Mesenchymal stem cell (in vitro differentiated cells and primary cell): ENCODE measurements around the gene CD28.

Experiments used
- DNase-seq: peaks from one replicate; pipeline ENCODE4 v3.0.0-alpha.2; 2013
- H2AFZ ChIP-seq: one replicate; pipeline ENCODE4 v1.6.1; 2013; ENCODE audit warnings: low read depth, mild to moderate bottlenecking, control low read depth, inconsistent platforms, low read length, moderate library complexity
- H2AK5ac ChIP-seq: 2 replicates; pipeline ENCODE4 v1.6.1; 2013; ENCODE audit warnings: low read length, moderate library complexity, mild to moderate bottlenecking, inconsistent platforms; ENCODE audit not compliant: severe bottlenecking
- H2BK120ac ChIP-seq: one replicate; pipeline ENCODE4 v1.6.1; 2013; ENCODE audit warnings: low read depth, mild to moderate bottlenecking, inconsistent platforms, low read length, moderate library complexity
- H2BK12ac ChIP-seq, 2 experiments: one replicate each; pipeline ENCODE4 v1.6.1; 2013; ENCODE audit warnings: inconsistent platforms in 2 of 2, low read length in 2 of 2, mild to moderate bottlenecking in 2 of 2, moderate library complexity in 2 of 2, control low read depth in 1 of 2
- H2BK15ac ChIP-seq: one replicate; pipeline ENCODE4 v1.6.1; 2013; ENCODE audit warnings: mild to moderate bottlenecking, low read depth, inconsistent platforms; ENCODE audit not compliant: poor library complexity, severe bottlenecking
- H2BK5ac ChIP-seq: 2 replicates; pipeline ENCODE4 v1.6.1; 2013; ENCODE audit warnings: low read depth, mild to moderate bottlenecking, low read length, control low read depth, inconsistent platforms; ENCODE audit not compliant: poor library complexity, severe bottlenecking
- H3K14ac ChIP-seq, 2 experiments: one replicate each; pipeline ENCODE4 v1.6.1; 2013; ENCODE audit warnings: inconsistent platforms in 2 of 2, low read length in 2 of 2, control low read depth in 1 of 2, mild to moderate bottlenecking in 1 of 2, moderate library complexity in 1 of 2
- H3K18ac ChIP-seq, 2 experiments: one replicate each; pipeline ENCODE4 v1.6.1; 2013; ENCODE audit warnings: inconsistent platforms in 2 of 2, low read length in 2 of 2, control low read depth in 1 of 2, low read depth in 1 of 2, mild to moderate bottlenecking in 1 of 2
- H3K23ac ChIP-seq, 2 experiments: one replicate each; pipeline ENCODE4 v1.6.1; 2013; ENCODE audit warnings: inconsistent platforms in 2 of 2, low read length in 2 of 2, mild to moderate bottlenecking in 2 of 2, moderate library complexity in 2 of 2, control low read depth in 1 of 2
- H3K27ac ChIP-seq: 2 replicates; pipeline ENCODE4 v1.5.1; 2013; ENCODE audit warnings: mild to moderate bottlenecking, moderate library complexity, low read length, control low read depth, inconsistent platforms; ENCODE audit not compliant: poor library complexity, severe bottlenecking
- H3K27me3 ChIP-seq, 2 experiments: 2 replicates each; pipeline versions ENCODE4 v1.6.1 to v1.7.0; 2013; ENCODE audit warnings: low read length in 2 of 2, mild to moderate bottlenecking in 2 of 2, moderate library complexity in 2 of 2, control low read depth in 1 of 2, inconsistent platforms in 1 of 2; ENCODE audit not compliant: control insufficient read depth in 1 of 2, insufficient read depth in 1 of 2
- H3K36me3 ChIP-seq, 2 experiments: 2 replicates each; pipeline versions ENCODE4 v1.6.1 to v1.7.0; 2013; ENCODE audit warnings: low read length in 2 of 2, control low read depth in 1 of 2, inconsistent platforms in 1 of 2, low read depth in 1 of 2, mild to moderate bottlenecking in 1 of 2; ENCODE audit not compliant: insufficient read depth in 2 of 2, control insufficient read depth in 1 of 2
- H3K4ac ChIP-seq, 2 experiments: one replicate each; pipeline ENCODE4 v1.6.1; 2013; ENCODE audit warnings: inconsistent platforms in 2 of 2, low read length in 2 of 2, mild to moderate bottlenecking in 2 of 2, moderate library complexity in 2 of 2, control low read depth in 1 of 2, low read depth in 1 of 2
- H3K4me1 ChIP-seq: 2 replicates; pipeline ENCODE4 v1.6.1; 2013; ENCODE audit warnings: low read depth, low read length, control low read depth; ENCODE audit not compliant: control insufficient read depth, insufficient read depth
- H3K4me2 ChIP-seq: 2 replicates; pipeline ENCODE4 v1.6.1; 2013; ENCODE audit warnings: low read length, mild to moderate bottlenecking, inconsistent platforms; ENCODE audit not compliant: poor library complexity, severe bottlenecking
- H3K4me3 ChIP-seq, 2 experiments: 2 replicates each; pipeline versions ENCODE4 v1.5.1 to v1.7.0; 2013; ENCODE audit warnings: low read length in 2 of 2, mild to moderate bottlenecking in 2 of 2, control low read depth in 1 of 2, low read depth in 1 of 2; ENCODE audit not compliant: insufficient read depth in 1 of 2
- H3K79me1 ChIP-seq: replicated peaks from 2 replicates; pipeline ENCODE4 v1.6.1; 2013; ENCODE audit warnings: mild to moderate bottlenecking, control low read depth, low read length, inconsistent platforms; ENCODE audit not compliant: poor library complexity, severe bottlenecking
- H3K9ac ChIP-seq: 2 replicates; pipeline ENCODE4 v1.7.0; 2013; ENCODE audit warnings: mild to moderate bottlenecking, low read length, moderate library complexity
- H3K9me3 ChIP-seq: 2 replicates; pipeline ENCODE4 v1.7.0; 2013; ENCODE audit warnings: mild to moderate bottlenecking, low read length; ENCODE audit not compliant: control insufficient read depth
- H4K8ac ChIP-seq: one replicate; pipeline ENCODE4 v1.6.1; 2013; ENCODE audit warnings: inconsistent platforms, mild to moderate bottlenecking, low read length, moderate library complexity
- H4K91ac ChIP-seq: one replicate; pipeline ENCODE4 v1.6.1; 2013; ENCODE audit warnings: mild to moderate bottlenecking, low read length, inconsistent platforms
- WGBS: methylation state at CpG from one replicate; pipeline ENCODE4 v1.1.7; 2013; ENCODE audit warnings: mixed read lengths; 5-methylcytosine and 5-hydroxymethylcytosine counted together

CD28 gene

DNA sequence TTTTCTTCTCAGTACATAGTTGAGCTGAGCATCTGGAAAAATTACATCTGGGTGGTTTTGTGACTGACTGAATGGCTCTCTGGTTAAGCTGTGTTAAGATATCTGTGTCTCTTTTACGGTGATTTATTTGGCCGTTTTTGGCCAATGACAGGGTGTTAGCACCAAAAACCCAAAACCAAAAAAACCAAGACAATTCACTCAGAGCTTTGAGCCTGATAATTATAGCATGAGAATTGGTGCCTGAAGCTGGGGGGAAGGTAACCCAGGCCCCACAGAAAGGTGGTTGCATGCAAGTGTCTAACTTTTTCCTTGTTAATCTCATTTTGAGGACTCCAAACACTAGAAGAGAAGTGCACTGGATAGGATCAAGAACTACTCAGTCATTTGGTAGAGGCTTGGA, 4.5 kb downstream of the CD28 start:
- no peak overlapping the region for H3K4me2 ChIP-seq
- no peaks in the 10 kb centered on the region for H3K36me3 ChIP-seq
- no peak overlapping the region for H2BK120ac ChIP-seq
- H2BK5ac ChIP-seq: no peak overlapping the region
- H4K91ac ChIP-seq: no peak overlapping the region
- no peaks in the 10 kb centered on the region for H3K9me3 ChIP-seq
- H3K4me1 ChIP-seq: no peaks in the 10 kb centered on the region
- H3K79me1 ChIP-seq: no peaks in the 10 kb centered on the region
- H2AFZ ChIP-seq: no peak overlapping the region
- H3K23ac ChIP-seq: no peak overlapping the region
- no peaks in the 10 kb centered on the region for H3K27me3 ChIP-seq
- H3K14ac ChIP-seq: no peak overlapping the region
- H3K18ac ChIP-seq: no peak overlapping the region
- no peak for DNase-seq
- no peak overlapping the region for H3K9ac ChIP-seq
- H3K4ac ChIP-seq: no peak overlapping the region
- H3K27ac ChIP-seq: no peak overlapping the region
- H2BK15ac ChIP-seq: no peak overlapping the region
- H3K4me3 ChIP-seq: no peak overlapping the region
- H2BK12ac ChIP-seq: no peak overlapping the region
- WGBS: no CpG with 5 or more reads among the region's 2 CpGs
- no peak overlapping the region for H2AK5ac ChIP-seq
- no peak overlapping the region for H4K8ac ChIP-seq

DNA sequence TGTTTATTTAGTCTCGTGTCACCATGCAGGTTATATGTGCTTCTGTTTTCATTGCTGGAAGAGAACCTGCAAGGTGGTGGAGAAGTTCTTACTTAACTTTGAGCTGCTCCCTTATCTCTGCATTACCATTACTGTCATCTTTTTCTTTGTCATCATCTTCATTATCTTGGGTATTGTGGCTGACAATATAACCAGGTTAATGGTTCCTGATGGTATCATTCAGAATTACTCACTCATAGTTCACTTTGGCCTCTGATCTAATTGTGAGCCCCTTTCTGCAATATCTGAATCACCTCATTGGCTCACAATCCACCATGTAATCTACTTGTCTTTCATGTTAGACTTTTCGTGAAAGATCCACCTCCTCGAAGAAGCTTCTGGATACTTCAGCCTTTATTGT, 5.0 kb downstream of the CD28 start:
- no peaks in the 10 kb centered on the region for H3K9me3 ChIP-seq
- no peak overlapping the region for H2BK15ac ChIP-seq
- no peak overlapping the region for H2BK12ac ChIP-seq
- no peak overlapping the region for H3K4me2 ChIP-seq
- no peak overlapping the region for H3K27ac ChIP-seq
- H3K4me1 ChIP-seq: no peaks in the 10 kb centered on the region
- H3K27me3 ChIP-seq: no peaks in the 10 kb centered on the region
- no peak for DNase-seq
- no peak overlapping the region for H2AFZ ChIP-seq
- H2BK120ac ChIP-seq: no peak overlapping the region
- no peak overlapping the region for H3K4ac ChIP-seq
- H3K9ac ChIP-seq: no peak overlapping the region
- no peak overlapping the region for H3K23ac ChIP-seq
- no peak overlapping the region for H2BK5ac ChIP-seq
- no peaks in the 10 kb centered on the region for H3K36me3 ChIP-seq
- H3K18ac ChIP-seq: no peak overlapping the region
- no peak overlapping the region for H3K4me3 ChIP-seq
- no peak overlapping the region for H3K14ac ChIP-seq
- H3K79me1 ChIP-seq: no peaks in the 10 kb centered on the region
- H4K91ac ChIP-seq: no peak overlapping the region
- no CpG with 5 or more reads among the region's 3 CpGs for whole genome bisulfite sequencing
- no peak overlapping the region for H2AK5ac ChIP-seq
- H4K8ac ChIP-seq: no peak overlapping the region

DNA sequence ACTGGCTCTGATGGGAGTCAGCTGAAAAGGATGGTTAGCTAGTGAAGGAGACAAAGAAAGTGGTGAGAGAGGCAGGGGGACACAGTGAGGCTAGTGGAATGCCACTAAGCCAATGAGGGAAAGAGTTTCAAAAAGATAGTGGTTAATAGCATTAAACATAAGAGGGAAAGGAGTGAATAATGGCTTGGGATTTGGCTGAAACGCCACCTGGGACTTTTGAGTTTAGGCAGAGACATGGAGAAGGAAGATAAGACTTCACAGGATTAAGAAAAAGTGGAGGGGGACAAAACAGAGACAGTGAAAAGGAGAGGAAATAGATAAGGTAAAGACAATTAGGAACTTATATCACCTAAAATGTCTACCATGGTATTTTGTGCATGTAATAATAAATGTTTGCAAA, 6.9 kb downstream of the CD28 start:
- Histone ChIP-seq H2BK15ac (no peak overlapping the region), H3K23ac (no peak overlapping the region), H3K4ac (no peak overlapping the region), H4K8ac (no peak overlapping the region), H2AFZ (no peak overlapping the region), H3K4me2 (no peak overlapping the region), H3K36me3 (no peaks in the 10 kb centered on the region), H3K27ac (no peak overlapping the region), H3K4me1 (no peaks in the 10 kb centered on the region), H3K79me1 (no peaks in the 10 kb centered on the region), H2AK5ac (no peak overlapping the region), H3K27me3 (no peaks in the 10 kb centered on the region), H3K9ac (no peak overlapping the region), H2BK120ac (no peak overlapping the region), H2BK5ac (no peak overlapping the region), H3K9me3 (no peaks in the 10 kb centered on the region), H2BK12ac (no peak overlapping the region), H3K14ac (no peak overlapping the region), H3K18ac (no peak overlapping the region), H3K4me3 (no peak overlapping the region), H4K91ac (no peak overlapping the region)
- WGBS: 61% methylated on average over 1 of the region's 1 CpG
- no peak for DNase-seq

DNA sequence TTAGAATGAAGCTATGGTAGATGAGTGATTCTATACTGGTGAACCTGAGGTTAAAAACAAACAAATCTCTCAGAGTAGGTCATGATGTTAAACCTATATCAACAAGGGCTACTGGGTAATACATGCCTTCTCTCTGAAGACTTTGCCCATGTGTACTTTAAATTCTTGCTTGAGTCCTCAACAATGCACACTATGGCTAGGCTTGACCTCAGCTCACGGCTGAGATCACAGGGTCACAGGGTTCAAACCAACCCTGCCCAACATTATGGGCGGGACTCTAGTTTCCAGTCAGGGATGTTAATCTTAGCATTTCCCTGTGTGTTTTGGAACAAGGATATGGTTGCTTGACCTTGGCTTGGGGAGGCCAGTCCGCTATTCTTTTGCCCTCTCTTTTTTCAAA, 7.7 kb downstream of the CD28 start:
- Histone ChIP-seq H3K4me2 (no peak overlapping the region), H2BK120ac (no peak overlapping the region), H2BK15ac (no peak overlapping the region), H3K14ac (no peak overlapping the region), H2AFZ (no peak overlapping the region), H4K8ac (no peak overlapping the region), H2BK5ac (no peak overlapping the region), H3K4me1 (no peaks in the 10 kb centered on the region), H3K36me3 (no peaks in the 10 kb centered on the region), H3K27ac (no peak overlapping the region), H4K91ac (no peak overlapping the region), H3K4me3 (no peak overlapping the region), H3K18ac (no peak overlapping the region), H2BK12ac (no peak overlapping the region), H3K27me3 (no peaks in the 10 kb centered on the region), H2AK5ac (no peak overlapping the region), H3K4ac (no peak overlapping the region), H3K9ac (no peak overlapping the region), H3K9me3 (no peaks in the 10 kb centered on the region), H3K79me1 (no peaks in the 10 kb centered on the region), H3K23ac (no peak overlapping the region)
- 74% methylated on average over 2 of the region's 3 CpGs for WGBS
- DNase-seq: no peak
